GM19467 (cell line): ENCODE measurements around the gene GLCCI1.
A peak's percentile ranks its signal among the peaks of the same experiment; 100 is the strongest.

Experiments used
- ATAC-seq: cut with Tn5 transposase; IDR thresholded peaks from one replicate; pipeline ENCODE4 v1.9.1; 2021; ENCODE audit warnings: mild to moderate bottlenecking, moderate library complexity; ENCODE audit not compliant: unreplicated experiment

The GLCCI1 gene

DNA sequence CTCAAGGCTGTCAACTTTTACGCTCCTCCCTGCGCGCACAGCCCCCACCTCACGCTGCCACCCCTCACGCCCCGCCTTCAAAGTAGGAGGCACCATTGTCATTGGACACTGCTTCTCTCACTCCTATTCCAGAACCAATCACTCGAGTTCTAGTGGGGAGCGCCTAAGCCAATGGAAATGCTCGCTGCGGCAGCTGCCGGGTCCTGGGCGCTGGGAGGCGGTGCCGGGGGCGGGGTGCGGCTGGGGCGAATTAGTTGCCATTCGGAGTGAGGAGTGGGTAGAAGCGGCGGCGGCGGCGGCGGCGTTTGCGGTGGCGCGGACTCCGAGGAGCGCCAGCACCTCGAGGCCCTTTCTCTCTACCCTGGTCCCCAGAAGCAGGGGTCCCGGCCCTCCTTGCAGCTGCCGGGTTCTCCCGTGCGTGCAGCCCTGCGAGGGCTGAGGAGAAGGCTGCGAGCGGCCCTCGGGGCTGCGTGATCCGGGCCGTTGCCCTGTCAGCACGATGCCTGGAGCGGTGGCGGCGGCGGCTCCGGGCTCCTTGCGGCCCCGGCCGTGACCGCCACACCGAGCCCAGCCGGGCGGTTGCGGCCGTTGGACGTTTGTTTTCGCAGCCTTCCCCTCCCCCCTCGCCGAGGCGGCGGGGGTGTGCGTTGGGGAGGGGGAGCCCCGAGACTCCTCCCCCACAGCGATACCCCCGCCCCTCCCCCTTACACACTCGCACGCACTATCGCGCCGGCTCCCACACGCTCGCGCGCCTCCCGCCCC lies at the start of gene GLCCI1:
Gene GLCCI1 (plus strand): TSS at position 253 of the 762 bp plus-strand sequence. CDS start 555 bp downstream, outside the sequence.
- ATAC-seq: peak; percentile 74

DNA sequence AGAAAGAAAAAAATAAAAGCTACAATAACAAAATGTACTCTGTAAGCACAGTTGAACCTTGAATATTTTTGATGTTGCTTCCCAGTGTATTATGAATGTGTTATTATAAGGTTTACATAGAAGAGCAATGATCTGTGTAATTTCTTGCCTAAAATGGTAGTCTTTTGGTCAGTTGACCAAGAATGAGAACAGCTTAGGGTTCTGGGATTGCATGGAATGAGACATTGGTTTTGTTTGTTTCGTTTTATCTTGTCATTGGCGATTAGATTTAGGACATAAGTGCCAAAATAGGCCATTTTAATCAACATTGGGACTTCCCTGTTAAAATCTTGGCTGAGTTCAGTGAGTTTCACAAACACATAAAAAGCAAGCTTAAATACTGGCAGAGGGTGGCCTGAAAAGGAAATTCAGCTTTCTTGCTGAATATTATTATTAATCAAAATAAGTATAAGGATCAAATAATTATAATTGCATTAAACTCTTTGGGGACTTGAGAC lies 49.1 kb upstream of the GLCCI1 start:
- no peak for ATAC-seq

DNA sequence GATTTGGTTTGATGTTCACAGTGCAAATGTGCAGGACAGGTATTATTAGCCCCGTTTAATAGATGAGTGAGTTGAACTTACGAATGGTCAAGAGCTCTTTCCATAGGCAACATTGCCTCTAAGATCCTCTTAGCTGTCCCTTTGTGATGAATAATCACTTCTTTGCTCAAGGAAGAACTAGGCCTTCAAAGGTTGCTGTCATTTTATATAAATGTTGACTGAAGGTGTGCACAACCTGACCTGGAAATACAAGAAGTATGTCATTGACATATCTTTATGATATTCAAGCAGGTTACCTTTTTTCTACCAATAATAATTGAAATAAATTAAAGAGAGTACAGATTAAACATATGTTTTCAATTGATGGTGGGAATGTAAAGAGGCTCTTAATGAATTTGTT lies 48.5 kb upstream of the GLCCI1 start:
- ATAC-seq: no peak

DNA sequence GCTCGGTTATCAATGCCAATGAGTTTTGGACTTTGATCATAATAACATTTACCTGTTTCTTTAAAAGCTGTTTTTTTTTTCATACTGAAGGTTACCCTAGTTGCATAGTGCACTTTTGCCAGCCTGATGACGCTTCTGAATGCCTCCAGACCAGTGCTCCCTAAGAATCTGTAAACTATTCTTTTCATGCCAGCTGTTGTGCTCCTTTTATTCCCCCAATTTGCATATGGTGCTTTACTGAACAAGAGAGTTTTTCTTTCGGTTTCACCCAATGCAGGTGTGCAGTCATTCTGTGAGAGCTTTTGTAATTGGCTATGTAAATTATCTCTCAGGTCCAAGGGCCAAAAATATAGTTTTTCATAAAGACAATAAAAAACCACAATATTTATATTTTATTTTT lies 48.1 kb upstream of the GLCCI1 start:
- peak; percentile 86 for ATAC-seq

- no peak for ATAC-seq
These were observed 46.8 kb upstream of the GLCCI1 start for GRCh38 chr7:7921830-7922229.

- no peak for ATAC-seq
These were observed 45.8 kb upstream of the GLCCI1 start for GRCh38 chr7:7922684-7923385.

DNA sequence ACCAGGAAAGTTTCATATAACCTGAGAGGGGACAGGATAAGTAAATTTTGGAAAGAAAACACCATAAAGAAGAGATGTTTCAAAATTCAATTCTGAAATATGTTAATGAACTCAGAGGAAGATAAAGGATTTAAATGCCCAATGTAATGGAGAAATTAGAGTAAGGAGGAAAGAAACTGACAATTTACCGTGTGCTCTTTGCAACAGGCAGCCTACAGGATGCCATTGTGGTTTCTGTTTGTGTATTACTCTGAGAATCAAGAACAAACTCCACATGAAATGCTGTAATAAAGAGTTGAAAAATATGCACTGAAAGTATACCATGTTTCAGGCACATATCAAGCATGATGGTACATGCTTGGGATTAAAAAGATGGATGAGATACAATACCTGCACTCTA lies 44.8 kb upstream of the GLCCI1 start:
- no peak for ATAC-seq

- no peak for ATAC-seq
These were observed 44.3 kb upstream of the GLCCI1 start for GRCh38 chr7:7924303-7924702.

- ATAC-seq: no peak
These were observed 37.0 kb upstream of the GLCCI1 start for GRCh38 chr7:7931626-7932025.

DNA sequence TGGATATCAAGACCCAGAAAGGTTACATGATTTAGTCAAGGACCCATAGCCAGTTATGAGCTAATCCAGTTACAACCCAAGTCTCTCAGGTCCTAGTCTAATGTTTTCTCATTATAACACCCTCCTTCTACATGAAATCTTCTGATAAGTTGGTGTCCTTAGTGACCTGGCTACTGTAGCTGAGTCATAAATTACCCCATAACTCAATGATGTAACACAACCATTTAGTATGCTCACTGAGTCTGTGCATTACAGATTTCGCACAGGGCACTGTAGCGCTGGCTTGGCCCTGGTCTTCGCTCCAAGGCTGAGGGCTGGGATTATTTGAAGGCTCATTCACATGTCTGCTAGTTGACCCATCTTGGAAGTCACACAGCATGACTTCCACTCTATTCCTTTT lies 36.0 kb upstream of the GLCCI1 start:
- ATAC-seq: no peak

GRCh38 chr7:7933915-7934526 lies 34.6 kb upstream of the GLCCI1 start:
- ATAC-seq: no peak

DNA sequence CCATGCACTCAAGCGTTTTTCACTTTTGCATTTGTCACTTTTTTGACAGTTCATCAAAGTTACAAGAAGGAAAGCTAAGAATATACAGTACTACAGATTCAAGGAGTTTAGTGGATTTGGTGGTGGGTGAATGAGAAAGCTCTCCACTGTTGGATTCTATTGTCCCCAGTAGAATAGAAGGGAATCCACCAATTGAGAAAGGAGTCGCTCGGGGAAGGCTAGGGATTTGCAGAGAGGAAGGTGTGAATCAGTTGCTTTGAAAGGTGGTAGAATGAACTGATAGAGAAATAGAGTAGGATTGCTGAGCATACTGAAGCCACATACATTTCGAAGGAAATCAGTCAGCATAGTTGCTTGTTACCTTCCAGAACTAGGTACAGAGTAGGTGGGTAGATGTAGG lies 33.7 kb upstream of the GLCCI1 start:
- no peak for ATAC-seq

DNA sequence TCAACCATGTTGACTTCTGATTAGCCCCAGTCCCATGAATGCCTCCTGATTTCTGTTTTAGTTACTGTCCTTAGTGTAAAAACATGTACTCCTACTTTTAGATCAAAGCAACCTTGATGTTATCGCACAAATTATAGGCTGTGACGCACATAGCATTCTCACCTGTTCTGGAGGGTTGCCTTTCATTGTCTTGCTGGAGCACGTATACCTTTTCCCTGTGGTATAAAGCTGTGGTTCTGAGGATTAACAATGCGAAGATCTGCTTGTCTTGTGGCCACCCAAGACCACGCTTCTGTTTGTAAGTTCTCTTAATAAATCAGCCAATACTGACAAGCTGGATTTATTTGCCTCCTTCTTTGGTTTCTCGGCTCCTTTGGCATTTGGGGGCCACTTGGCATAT lies 30.1 kb upstream of the GLCCI1 start:
- ATAC-seq: no peak

- ATAC-seq: no peak
These were observed 24.6 kb upstream of the GLCCI1 start for GRCh38 chr7:7943951-7944350.

GRCh38 chr7:7944619-7945282 lies 23.8 kb upstream of the GLCCI1 start:
- ATAC-seq: peak; percentile 89

GRCh38 chr7:7946486-7946885 lies 22.1 kb upstream of the GLCCI1 start:
- ATAC-seq: no peak

DNA sequence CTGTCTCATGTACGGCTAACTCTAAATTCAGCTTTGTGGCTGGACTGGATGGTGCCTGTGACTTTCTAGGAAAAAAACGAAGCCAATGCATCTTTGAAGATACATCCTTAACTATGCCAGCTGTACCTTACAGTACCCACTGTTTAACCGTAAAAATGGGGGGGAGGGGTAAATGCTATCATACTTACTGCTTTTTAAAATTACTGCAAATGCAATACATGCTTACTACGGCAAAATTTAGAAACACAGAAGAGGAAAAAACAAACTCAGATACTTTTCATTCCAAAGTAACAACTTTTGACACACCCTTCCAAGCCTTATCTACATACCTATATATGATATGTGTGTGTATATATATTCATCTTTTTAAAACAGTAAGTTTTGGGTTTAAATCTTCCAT lies 20.4 kb upstream of the GLCCI1 start:
- no peak for ATAC-seq

DNA sequence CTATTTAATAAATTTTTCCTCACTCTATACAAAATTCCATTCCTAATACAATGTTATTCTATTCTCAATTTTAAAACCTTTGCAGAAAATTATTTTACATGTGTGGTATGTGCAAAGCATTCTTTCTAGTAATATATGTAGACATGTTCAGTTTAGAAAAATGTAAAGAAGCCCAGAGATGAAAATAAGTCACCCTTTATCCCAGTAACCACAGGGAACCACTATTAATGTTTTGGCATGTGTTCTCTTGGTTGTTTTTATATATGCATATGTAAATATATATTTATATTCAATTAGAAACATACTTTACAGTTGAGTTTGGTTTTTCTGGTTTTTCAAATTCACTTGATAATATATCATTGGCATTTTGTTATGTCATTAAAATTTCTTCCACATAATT lies 14.8 kb upstream of the GLCCI1 start:
- no peak for ATAC-seq

GRCh38 chr7:7956531-7957128 lies 12.0 kb upstream of the GLCCI1 start:
- ATAC-seq: no peak

DNA sequence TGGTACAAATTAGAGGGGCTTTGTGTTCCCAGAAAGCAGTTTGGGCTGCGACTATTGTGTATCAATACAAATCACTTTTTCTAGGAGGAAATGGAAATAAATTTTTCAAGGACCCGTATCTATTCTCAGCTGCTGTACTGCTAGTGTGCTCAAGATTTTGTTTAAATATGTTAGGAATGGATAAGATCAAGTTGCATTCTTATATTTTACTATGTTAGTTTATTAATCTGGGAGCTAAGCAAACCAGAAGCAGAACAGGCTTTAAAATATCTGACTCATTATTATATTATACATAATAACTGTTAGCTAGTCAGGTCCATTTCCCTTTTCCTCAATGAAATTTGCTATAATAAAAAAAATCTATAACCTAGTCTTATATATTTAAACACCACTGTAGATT lies 11.1 kb upstream of the GLCCI1 start:
- no peak for ATAC-seq
